BJ (cell line): Measurements from ENCODE around the gene BIRC7. TPM values are rescaled to one million over a fixed set of nuclear protein-coding genes. Genes with fewer than 3 reads are reported as not detected.

Experiments
- CTCF ChIA-PET: fragments of 350-600 bp; formaldehyde crosslinking; extraction: SDS; loops from one replicate; lab custom pipeline; 2021; ENCODE audit warnings: antibody characterized with exemption, inconsistent platforms; lab: Yijun Ruan, JAX
- POLR2A ChIA-PET: fragments of 300-600 bp; sonication (Branson Sonifier 250); formaldehyde crosslinking; extraction: SDS; loops from one replicate; lab custom pipeline; 2021; ENCODE audit warnings: antibody characterized with exemption; lab: Charles Lee
- DNase-seq: peaks from one replicate; pipeline ENCODE4 v3.0.0-alpha.2; 2011; ENCODE audit warnings: low read depth
- H3K27me3 ChIP-seq: 2 replicates; pipeline ENCODE4 v1.6.0; 2011; ENCODE audit warnings: low read length; ENCODE audit not compliant: control insufficient read depth, insufficient read depth
- H3K36me3 ChIP-seq: 2 replicates; pipeline ENCODE4 v1.5.1; 2011; ENCODE audit warnings: low read length; ENCODE audit not compliant: control insufficient read depth, insufficient read depth
- H3K4me3 ChIP-seq: 2 replicates; pipeline ENCODE4 v1.5.1; 2011; ENCODE audit warnings: low read depth, mild to moderate bottlenecking, control low read depth, low read length
- CTCF ChIP-seq: IDR thresholded peaks from 2 replicates; pipeline ENCODE4 v1.5.1; 2011; ENCODE audit warnings: low read depth, mild to moderate bottlenecking, control low read depth, inconsistent platforms, low read length, moderate library complexity; ENCODE audit not compliant: insufficient read depth
- polyA plus RNA-seq: library from polyadenylated mRNA; depleted of rRNA; stranded (reverse); fragments of >200 nt; gene quantifications from 2 replicates; pipeline ENCODE4 v1.2.3, GENCODE V29; 2011

Gene BIRC7
- polyA plus RNA-seq, 1 experiment: not detected

DNA sequence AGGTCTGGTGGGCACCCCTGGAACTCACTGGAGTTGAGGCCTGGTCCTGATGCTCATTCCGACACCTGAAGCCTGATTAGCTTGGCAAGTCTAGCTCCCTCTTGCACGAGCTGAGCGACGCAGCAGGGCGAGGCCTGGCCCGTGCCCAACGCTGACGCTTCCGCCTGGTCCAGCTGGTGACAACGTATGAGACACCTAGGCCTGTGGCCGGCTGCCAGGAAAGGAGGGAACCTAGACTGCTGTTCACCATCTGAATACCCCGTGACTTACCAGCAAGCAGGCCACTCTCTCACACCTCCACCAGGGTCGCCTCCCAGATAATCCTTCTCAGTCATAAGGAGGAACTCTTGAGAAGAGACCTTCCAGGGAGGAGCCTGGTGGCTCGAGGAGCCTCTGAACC is 44.3 kb upstream of the BIRC7 start:
- peaks cover 3% of the 10 kb centered on the region for H3K36me3 ChIP-seq
- ChIA-PET CTCF (no interaction called here), POLR2A (no interaction called here)
- DNase-seq: no peak
- no peak for TF ChIP-seq CTCF
- H3K4me3 ChIP-seq: no peak overlapping the region
- H3K27me3 ChIP-seq: no peaks in the 10 kb centered on the region

DNA sequence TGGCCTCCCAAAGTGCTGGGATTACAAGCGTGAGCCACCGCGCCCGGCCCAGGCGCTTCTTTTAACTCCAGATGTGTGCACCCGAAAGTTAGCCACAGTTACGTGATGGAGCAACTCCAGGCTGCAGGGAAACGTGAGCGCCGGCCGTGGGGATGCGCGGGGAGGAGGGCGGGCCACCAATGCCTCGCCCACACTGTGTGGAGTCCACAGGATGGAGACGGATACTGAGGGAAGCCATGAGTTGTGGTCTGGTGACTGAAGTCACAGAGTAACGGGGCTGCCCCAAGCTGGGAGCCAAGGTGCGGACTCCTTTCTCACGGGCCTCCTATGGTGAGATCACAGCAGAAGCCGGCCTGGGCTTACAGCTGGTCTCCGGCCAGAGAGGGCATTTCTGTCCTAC is 43.0 kb upstream of the BIRC7 start:
- ChIA-PET CTCF (no interaction called here), POLR2A (interaction anchor here (0.7 kb wide), 1 partner anchor 275 kb away, joined by 14 read pairs; no protein-coding TSS in a partner anchor)
- Histone ChIP-seq H3K4me3 (no peak overlapping the region), H3K36me3 (peaks cover 4% of the 10 kb centered on the region), H3K27me3 (no peaks in the 10 kb centered on the region)
- no peak for TF ChIP-seq CTCF
- no peak for DNase-seq

DNA sequence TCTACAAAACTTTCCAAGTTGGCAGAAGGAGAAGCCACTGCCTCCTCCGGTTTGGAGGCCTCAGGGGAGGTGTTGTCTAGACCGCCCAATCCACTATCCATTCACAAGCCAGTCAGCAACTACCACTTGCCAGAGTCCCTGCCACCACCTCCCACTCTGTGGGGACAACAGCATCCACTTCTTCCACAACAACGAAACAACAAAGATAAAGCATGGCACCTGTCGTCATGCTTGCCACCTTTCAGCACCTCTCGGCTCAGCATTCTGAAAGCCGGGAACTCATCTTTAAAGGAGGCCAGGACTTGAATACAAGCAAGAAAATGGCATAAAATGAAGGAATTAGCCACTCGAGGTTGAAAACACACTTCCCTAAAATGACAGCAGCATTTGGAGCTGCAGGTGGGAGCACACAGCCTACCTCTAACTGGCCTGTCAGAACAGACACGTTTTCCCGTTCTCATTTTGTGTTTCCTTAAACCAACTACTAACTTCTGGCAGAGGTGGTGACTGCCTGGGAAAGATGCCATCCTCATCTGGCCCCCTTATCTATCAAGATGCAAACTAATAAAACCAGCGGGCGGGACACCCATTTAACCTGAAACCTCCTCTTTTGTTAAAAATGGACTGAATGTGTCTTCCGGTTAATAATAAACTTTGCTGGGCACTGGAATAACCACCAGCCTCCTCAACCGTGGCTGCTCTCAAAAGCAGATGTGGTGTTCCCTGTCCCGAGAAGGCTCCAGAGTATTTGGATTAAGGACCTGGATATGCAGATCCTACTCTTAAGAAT is 41.5 kb upstream of the BIRC7 start:
- H3K27me3 ChIP-seq: no peaks in the 10 kb centered on the region
- no peak overlapping the region for H3K4me3 ChIP-seq
- ChIA-PET POLR2A (no interaction called here), CTCF (interaction anchor here (1.4 kb wide), 1 partner anchor 10 kb away, joined by 3 read pairs; no protein-coding TSS in a partner anchor)
- H3K36me3 ChIP-seq: peaks cover 4% of the 10 kb centered on the region
- no peak for TF ChIP-seq CTCF
- DNase-seq: no peak

DNA sequence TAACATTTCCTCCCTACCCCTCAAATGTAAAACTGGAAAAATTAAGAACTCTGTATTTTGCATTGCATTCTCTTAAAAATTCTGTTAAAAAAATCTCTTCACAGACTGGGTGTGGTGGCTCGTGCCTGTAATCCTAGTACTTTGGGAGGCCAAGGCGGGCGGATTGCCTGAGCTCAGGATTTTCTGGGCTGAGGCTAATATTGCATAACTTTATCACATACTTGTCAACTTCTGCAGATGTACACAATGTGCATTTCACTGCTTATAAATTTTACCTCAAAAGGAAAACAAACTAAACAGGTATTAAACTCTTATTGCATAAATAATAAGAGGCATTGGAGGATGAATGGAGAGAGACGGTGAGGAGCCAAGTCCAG is 40.9 kb upstream of the BIRC7 start:
- ChIA-PET CTCF (interaction anchor here (0.9 to 1.4 kb wide), 3 partner anchors 9 to 28 kb away, joined by 3 to 4 read pairs (median 4); no protein-coding TSS in a partner anchor), POLR2A (no interaction called here)
- H3K27me3 ChIP-seq: no peaks in the 10 kb centered on the region
- no peak overlapping the region for H3K4me3 ChIP-seq
- TF ChIP-seq CTCF: no peak
- H3K36me3 ChIP-seq: peaks cover 4% of the 10 kb centered on the region
- DNase-seq: no peak

DNA sequence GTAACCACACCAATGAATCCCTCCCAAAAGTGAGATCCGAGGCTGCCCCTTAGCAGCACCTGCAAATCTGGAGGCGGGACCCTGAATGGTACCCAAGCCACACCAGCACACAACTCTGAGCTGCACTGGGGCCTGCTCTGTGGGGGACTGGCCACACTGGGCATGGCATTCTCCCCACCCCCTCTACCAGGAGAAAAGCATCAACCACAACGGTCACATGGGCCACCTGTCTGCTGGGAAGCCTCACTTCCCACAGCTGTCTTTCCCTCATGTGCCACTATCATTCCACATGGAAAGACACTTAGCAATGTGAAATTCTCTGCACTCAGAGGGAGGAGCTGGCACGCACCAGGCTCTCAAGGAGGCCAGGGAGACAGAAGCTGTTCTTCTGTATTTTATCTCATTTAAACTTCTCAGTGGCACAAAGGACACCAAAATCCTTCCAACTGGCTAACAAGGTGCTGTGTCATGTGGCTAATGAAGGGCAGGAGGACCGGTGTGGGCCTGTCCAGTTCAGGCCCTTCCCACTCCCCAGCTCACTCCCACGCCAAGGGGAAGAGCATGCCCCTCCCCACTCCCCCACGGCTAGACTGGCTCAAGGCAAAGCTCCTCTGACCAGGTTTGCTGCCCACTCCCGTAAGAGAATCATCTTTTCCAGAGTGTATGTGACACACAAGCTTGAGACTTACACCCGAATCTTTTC is 38.8 kb upstream of the BIRC7 start:
- no peak for TF ChIP-seq CTCF
- CTCF ChIA-PET: interaction anchor here (1.0 to 1.2 kb wide), 3 partner anchors 13 to 27 kb away, joined by 3 to 4 read pairs (median 4); no protein-coding TSS in a partner anchor
- DNase-seq: no peak

More for the DNA sequence above, 38.8 kb upstream of the BIRC7 start:
- Histone ChIP-seq H3K27me3 (no peaks in the 10 kb centered on the region), H3K4me3 (no peak overlapping the region), H3K36me3 (peaks cover 6% of the 10 kb centered on the region)
- POLR2A ChIA-PET: no interaction called here
